Gastroesophageal sphincter (tissue), 3 donors: ENCODE data around the gene PLA2G5.

Experiments
- CTCF ChIP-seq, 4 experiments: fragments of 200-600 bp in 2 of 4; fragments of 450-650 bp in 2 of 4; sonication (generic) in 1 of 4; IDR thresholded peaks; one replicate each; pipeline ENCODE4 v1.5.1; 2017 to 2019; ENCODE audit warnings: antibody characterized with exemption in 4 of 4, mild to moderate bottlenecking in 2 of 4, moderate library complexity in 2 of 4
- POLR2A ChIP-seq, 2 donors: fragments of 450-650 bp; IDR thresholded peaks; one replicate each; pipeline ENCODE4 v1.6.1; 2017; ENCODE audit warnings: antibody characterized with exemption in 2 of 2, mild to moderate bottlenecking in 2 of 2, moderate library complexity in 1 of 2
- POLR2AphosphoS5 ChIP-seq: sonication (generic); formaldehyde crosslinking; IDR thresholded peaks from one replicate; pipeline ENCODE4 v1.6.1; 2017; ENCODE audit warnings: antibody characterized with exemption

GRCh38 chr1:20028125-20028524 lies 41.9 kb upstream of the PLA2G5 start:
- TF ChIP-seq CTCF (IDR thresholded peaks at IDR 0.05), result no peak
- TF ChIP-seq POLR2A (IDR thresholded peaks at IDR 0.05), result no peak
- no peak for TF ChIP-seq POLR2AphosphoS5
